Natural killer cell (primary cell): ENCODE results near the gene INPP5A. TPM values are rescaled to one million over a fixed set of nuclear protein-coding genes. Genes with fewer than 3 reads are reported as not detected.

Experiments
- ATAC-seq, 3 donors: fragments of 150-1000 bp in 2 of 3; fragments of 200-7000 bp in 1 of 3; cut with Tn5 transposase; 1 replicate in 1 of 3; 2 replicates in 2 of 3; pipeline ENCODE4 v1.10.0; 2021; ENCODE audit warnings: mild to moderate bottlenecking in 2 of 3, moderate library complexity in 2 of 3
- DNase-seq, 2 donors: peaks; one replicate each; pipeline versions ENCODE4 v3.0.0 to v3.0.0-alpha.2; 2013 to 2021; ENCODE audit warnings: mixed read lengths in 1 of 2
- H3K27ac ChIP-seq: one replicate; pipeline ENCODE4 v1.5.1; 2013; ENCODE audit warnings: mild to moderate bottlenecking, low read length
- H3K27me3 ChIP-seq: one replicate; pipeline ENCODE4 v1.6.1; 2013; ENCODE audit warnings: low read length; ENCODE audit not compliant: control insufficient read depth, insufficient read depth
- H3K36me3 ChIP-seq: one replicate; pipeline ENCODE4 v1.6.1; 2013; ENCODE audit warnings: low read length; ENCODE audit not compliant: control insufficient read depth, insufficient read depth
- H3K4me1 ChIP-seq: one replicate; pipeline ENCODE4 v1.6.1; 2013; ENCODE audit warnings: low read length; ENCODE audit not compliant: control insufficient read depth, insufficient read depth
- H3K4me3 ChIP-seq: one replicate; pipeline ENCODE4 v1.5.1; 2013; ENCODE audit warnings: low read length
- H3K9me3 ChIP-seq: one replicate; pipeline ENCODE4 v1.6.1; 2013; ENCODE audit warnings: low read length; ENCODE audit not compliant: control insufficient read depth, insufficient read depth
- H3K27ac Mint-ChIP-seq, 2 donors: one replicate each; pipeline ENCODE4 v1.8.0; 2022; ENCODE audit warnings: mild to moderate bottlenecking in 2 of 2, mixed read lengths in 2 of 2, moderate library complexity in 1 of 2
- H3K27me3 Mint-ChIP-seq, 2 donors: one replicate each; pipeline ENCODE4 v1.8.0; 2022; ENCODE audit warnings: low read depth in 2 of 2, mixed read lengths in 2 of 2
- H3K36me3 Mint-ChIP-seq: one replicate; pipeline ENCODE4 v1.8.0; 2022; ENCODE audit warnings: mixed read lengths
- H3K4me1 Mint-ChIP-seq, 2 donors: one replicate each; pipeline ENCODE4 v1.8.0; 2022; ENCODE audit warnings: mixed read lengths in 2 of 2
- H3K4me3 Mint-ChIP-seq: one replicate; pipeline ENCODE4 v1.8.0; 2022; ENCODE audit warnings: mild to moderate bottlenecking, moderate library complexity, mixed read lengths
- H3K9me3 Mint-ChIP-seq, 2 donors: one replicate each; pipeline ENCODE4 v1.8.0; 2022; ENCODE audit warnings: mixed read lengths in 2 of 2
- CTCF ChIP-seq: fragments of 200-600 bp; IDR thresholded peaks from one replicate; pipeline ENCODE4 v1.8.0; 2022; ENCODE audit warnings: antibody characterized with exemption
- WGBS: methylation state at CpG from one replicate; pipeline ENCODE4 v1.1.7; 2013; ENCODE audit warnings: missing lambda C conversion rate; ENCODE audit not compliant: insufficient coverage; 5-methylcytosine and 5-hydroxymethylcytosine counted together
- intact Hi-C: fragments of 100-400 bp; cut with micrococcal nuclease; formaldehyde crosslinking; loops from one replicate; pipeline ENCODE4 v1.14.2; 2022
- total RNA-seq, 4 donors: library from RNA; stranded (reverse); fragments of 120-200 nt in 1 of 4; gene quantifications; one replicate each; pipeline versions ENCODE4 v1.2.3 to v1.2.4, GENCODE V29; 2013 to 2022

Gene INPP5A
- total RNA-seq, 3 donors from 2014 or later (not counting 1 experiment from before 2014, with no cell fraction given): 12.6 to 38.6 (median 18.6) TPM

- Mint-ChIP-seq H3K4me1 (peaks cover 0 to 6% of the 10 kb centered on the region in 2 donors), H3K4me3 (no peak overlapping the region), H3K36me3 (no peaks in the 10 kb centered on the region), H3K27me3 (peaks cover 0 to 9% of the 10 kb centered on the region in 2 donors), H3K9me3 (no peaks in the 10 kb centered on the region), H3K27ac (no peak overlapping the region)
- intact Hi-C loops: no loop called here
- Histone ChIP-seq H3K4me1 (peaks cover 9% of the 10 kb centered on the region), H3K9me3 (no peaks in the 10 kb centered on the region), H3K27me3 (peaks cover 3% of the 10 kb centered on the region), H3K27ac (no peak overlapping the region), H3K4me3 (no peak overlapping the region), H3K36me3 (no peaks in the 10 kb centered on the region)
- no peak for DNase-seq
- TF ChIP-seq CTCF: no peak
- WGBS: 74% methylated on average over 19 of the region's 19 CpGs
- ATAC-seq: no peak
Observed at GRCh38 chr10:132515811-132516726, 21.5 kb upstream of the INPP5A start.

GRCh38 chr10:132516771-132517725 is 20.5 kb upstream of the INPP5A start:
- intact Hi-C loops: no loop called here
- H3K27ac Mint-ChIP-seq: no peak overlapping the region
- 81% methylated on average over 37 of the region's 37 CpGs for whole genome bisulfite sequencing

GRCh38 chr10:132517951-132518521 is 19.6 kb upstream of the INPP5A start:
- peaks cover 16% of the 10 kb centered on the region for H3K4me1 ChIP-seq
- DNase-seq (no peak), ATAC-seq (no peak)
- no peak overlapping the region for H3K4me3 ChIP-seq
- Mint-ChIP-seq H3K27me3 (peaks cover 0 to 3% of the 10 kb centered on the region in 2 donors), H3K4me3 (no peak overlapping the region), H3K4me1 (no peaks in the 10 kb centered on the region), H3K36me3 (no peaks in the 10 kb centered on the region), H3K27ac (no peak overlapping the region), H3K9me3 (no peaks in the 10 kb centered on the region)
- intact Hi-C loops: no loop called here
- no peak for TF ChIP-seq CTCF
- no peaks in the 10 kb centered on the region for H3K36me3 ChIP-seq
- H3K27me3 ChIP-seq: peaks cover 3% of the 10 kb centered on the region
- no peaks in the 10 kb centered on the region for H3K9me3 ChIP-seq
- no peak overlapping the region for H3K27ac ChIP-seq
- WGBS: 81% methylated on average over 16 of the region's 16 CpGs

More at GRCh38 chr10:132516771-132517725, 20.5 kb upstream of the INPP5A start:
- H3K4me3 ChIP-seq: no peak overlapping the region
- H3K9me3 ChIP-seq: no peaks in the 10 kb centered on the region
- ATAC-seq (peak in 1 of 3 donors; percentile 15), DNase-seq (no peak)
- Mint-ChIP-seq H3K4me3 (no peak overlapping the region), H3K36me3 (no peaks in the 10 kb centered on the region), H3K9me3 (no peaks in the 10 kb centered on the region), H3K27me3 (peaks cover 0 to 9% of the 10 kb centered on the region in 2 donors), H3K4me1 (peaks cover 0 to 6% of the 10 kb centered on the region in 2 donors)
- no peak overlapping the region for H3K27ac ChIP-seq
- no peak for TF ChIP-seq CTCF
- no peaks in the 10 kb centered on the region for H3K36me3 ChIP-seq
- peaks cover 3% of the 10 kb centered on the region for H3K27me3 ChIP-seq
- H3K4me1 ChIP-seq: peaks cover 16% of the 10 kb centered on the region
